HG03439 (cell line): ENCODE data around the gene PPL.

Source experiments
- ATAC-seq: cut with Tn5 transposase; IDR thresholded peaks from one replicate; pipeline ENCODE4 v1.9.1; 2021; ENCODE audit warnings: mild to moderate bottlenecking, moderate library complexity; ENCODE audit not compliant: unreplicated experiment

PPL gene

DNA sequence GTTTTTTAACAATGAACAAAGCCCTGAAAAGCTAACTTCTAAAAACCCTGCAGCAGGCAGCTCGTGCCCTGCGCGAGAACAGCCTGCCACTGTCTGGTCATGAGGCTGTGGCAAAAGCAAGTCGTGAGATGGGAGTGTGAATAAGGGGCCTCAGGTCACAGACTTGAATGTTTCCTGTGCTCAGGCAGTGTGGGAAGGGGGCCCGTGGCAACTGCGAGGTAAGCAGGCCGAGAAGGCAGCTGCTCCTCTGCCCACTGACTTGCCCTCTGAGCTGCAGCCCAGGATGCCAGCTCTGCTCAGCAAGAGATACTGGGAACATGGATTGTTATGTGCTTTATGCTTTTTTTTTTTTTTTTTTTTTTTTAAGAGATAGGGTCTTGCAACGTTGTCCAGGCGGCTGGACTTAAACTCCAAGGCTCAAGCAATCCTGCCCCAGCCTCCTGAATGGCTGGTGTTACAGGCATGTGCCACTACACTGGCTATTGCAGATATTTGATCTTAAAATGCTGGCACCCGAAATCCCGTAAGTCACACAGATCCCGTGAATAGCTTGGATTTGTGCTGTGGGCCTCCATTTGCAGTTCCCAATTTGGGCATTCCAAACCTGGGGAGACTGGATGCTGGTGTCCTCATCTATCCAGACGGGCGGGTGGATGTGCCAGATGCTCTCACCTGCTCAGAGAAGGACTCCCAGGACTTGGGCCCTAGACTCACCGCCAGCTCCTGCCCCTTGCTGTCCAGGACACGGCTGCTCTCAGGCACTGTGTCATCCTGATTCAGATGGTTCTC is 45.7 kb downstream of the PPL start:
- no peak for ATAC-seq

DNA sequence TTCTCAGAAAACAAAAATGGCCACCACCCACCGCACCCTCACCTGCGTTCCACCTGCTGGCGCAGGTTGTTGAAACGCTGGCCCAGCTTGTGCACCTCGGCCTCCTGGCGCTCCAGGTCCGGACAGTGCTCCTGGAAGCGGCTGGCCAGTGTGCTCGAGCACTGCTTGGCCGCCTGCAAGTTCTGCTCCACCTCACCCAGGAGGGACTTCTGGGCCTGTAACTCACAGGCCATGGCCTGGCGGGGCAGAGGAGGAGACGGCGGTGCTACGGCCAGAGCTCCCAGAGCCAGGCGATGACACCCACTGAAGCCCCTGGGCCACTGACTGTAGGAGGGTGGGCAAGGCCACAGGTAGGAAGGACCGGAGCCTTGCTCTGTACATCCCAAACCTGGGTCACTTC is 46.3 kb downstream of the PPL start:
- ATAC-seq = no peak

DNA sequence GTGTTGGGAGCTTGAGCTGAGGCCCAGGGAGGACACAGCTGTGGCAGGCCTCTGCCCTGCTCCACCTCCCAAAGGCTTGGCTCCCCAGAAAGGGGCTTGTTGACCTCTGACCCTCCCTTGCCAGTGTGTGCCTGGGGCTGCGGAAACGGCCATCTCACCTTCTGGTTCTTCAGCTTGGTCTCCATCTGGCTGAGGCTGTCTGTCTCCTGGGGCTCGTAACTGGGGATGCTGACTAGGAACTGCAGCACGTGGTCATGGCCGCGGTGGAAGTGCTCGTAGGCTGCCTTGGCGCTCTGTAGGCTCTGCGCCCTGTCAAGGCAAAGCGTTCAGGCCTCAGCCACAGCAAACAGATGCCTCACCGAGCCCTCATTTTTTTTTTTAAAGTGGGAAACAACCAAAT is 46.9 kb downstream of the PPL start:
- no peak for ATAC-seq

GRCh38 chr16:4888428-4889135 is 48.4 kb downstream of the PPL start:
- ATAC-seq = no peak

DNA sequence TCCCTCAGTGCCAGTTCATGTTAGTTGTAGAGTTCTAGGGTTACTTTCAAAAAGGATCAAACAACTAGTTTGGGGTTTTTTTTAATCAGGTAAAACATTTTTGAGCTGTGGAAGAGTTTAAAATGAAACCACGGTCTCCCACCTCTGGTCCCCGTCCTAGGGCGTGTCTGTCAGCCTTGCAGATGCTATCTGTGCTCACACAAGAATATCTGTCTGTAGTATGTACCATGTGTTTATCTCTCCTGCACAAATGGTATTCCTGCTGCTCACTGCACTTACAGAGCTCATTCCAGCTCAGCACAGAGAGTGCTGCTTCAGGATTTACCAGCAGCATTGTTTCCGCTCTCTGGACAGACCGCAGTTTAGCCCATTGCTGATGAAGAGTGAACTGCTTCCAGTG is 50.8 kb downstream of the PPL start:
- ATAC-seq = no peak

DNA sequence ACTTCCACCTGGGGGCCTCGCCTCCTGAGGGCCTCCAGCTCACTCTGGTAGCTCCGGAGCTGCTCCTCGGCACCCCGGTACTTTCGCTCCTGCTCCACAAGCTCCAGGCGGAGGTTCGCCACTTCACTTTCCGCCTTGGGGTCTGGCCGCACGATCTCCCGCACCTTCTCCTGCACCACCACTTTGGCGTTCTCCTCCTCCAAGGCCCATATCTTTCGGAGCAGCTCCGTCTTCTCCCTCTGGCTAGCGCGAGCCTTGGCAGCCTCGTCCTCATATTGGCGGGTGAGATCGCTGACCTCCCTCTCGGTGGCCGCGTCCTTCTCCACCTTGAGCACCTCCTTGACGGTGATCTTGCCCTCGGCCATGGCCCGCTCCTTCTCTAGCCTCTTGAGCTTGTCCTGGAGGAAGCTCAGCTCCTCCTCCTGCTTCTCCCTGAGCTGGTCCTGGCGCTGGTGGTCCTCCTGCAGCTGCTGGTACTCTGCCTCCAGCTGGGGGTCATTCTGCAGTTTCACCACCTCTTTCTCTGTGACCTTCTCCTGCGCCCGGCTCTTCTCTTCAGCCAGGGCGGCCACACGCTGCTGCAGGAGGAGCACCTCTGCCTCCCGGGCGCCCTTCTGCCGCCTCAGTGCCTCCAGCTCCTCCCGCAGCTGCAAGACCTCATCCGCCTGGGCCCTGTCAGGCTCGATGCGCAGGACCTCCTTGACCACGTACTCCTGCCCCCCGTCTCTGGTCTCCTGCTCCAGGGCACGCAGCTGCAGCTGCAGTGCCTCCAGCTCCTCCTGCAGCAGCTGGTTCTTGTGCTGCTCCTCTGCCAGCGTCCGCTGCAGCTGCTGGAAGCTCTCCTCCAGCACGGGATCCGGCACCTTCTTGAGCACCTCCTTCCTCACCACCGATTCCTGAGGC is 51.7 kb downstream of the PPL start:
- ATAC-seq = no peak

DNA sequence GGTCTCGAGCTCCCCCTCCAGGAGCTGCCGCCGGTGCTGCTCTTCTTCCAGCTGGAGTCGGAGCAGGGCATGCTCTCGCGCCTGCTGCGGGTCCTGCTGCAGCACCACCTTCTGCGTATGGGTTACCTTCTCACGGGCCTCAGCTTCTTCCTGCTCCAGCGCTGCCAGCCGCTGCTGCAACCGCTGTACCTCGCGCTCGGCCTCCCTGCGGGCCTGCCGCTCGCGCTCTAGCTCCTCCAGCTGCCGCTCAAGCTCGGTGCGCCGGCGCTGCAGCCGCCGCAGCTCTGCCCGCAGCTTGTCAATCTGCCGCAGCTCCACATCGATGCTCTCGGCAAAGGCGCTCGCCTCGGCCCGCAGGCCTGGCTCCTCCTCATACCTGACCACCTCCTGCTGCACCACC is 52.7 kb downstream of the PPL start:
- no peak for ATAC-seq

GRCh38 chr16:4883501-4883900 is 53.4 kb downstream of the PPL start:
- no peak for ATAC-seq

DNA sequence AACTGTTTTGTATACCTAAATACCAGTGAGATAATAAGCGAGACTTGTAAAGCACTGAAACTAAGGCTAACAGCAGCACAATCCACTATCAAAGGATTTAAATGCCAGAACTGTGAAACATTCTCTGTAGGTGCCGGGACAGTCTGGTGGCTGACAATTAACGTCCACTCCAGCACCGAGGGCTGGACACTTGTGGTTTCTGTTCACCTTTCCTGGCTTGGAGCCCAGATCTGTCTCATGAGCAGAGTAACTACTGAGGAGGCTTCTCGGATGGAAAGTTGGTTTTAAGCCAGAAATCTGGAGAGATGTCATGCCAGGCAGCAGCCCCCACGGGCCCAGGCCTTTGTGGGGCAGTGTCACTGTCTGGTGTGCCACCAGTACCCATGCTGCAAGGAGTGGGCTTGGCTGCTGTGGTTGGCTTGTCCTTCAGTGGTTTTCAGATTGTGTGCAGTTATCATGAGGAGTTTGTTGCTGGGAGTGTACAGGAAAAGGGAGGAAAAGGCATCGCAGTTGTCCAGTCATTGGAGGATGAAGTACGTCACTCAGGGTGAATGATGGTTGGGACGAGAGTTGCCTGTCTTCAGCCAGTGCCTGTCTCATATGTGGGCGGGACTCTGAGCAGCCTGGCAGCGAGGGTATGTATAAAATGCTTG is 54.2 kb downstream of the PPL start:
- ATAC-seq = no peak

GRCh38 chr16:4882000-4882632 is 54.8 kb downstream of the PPL start:
- ATAC-seq = no peak

- no peak for ATAC-seq
Observed at GRCh38 chr16:4880006-4880580, 56.9 kb downstream of the PPL start.

- ATAC-seq = no peak
Observed at GRCh38 chr16:4879049-4879448, 57.9 kb downstream of the PPL start.

DNA sequence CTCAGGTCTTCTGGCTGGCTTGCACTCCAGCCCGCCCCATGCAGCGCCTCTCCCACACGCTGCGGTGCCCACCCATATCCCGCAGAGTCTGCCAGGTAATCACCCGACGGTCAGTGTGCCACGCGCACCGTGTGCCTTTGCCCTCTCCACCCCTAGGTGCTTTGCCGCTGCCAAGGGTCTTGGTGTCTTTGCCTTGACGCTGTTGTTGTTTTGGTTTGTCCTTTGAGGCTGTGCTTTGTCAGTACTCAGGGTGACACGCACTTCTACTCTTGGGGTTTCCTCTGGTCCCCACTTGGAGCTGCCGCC is 59.6 kb downstream of the PPL start:
- no peak for ATAC-seq

DNA sequence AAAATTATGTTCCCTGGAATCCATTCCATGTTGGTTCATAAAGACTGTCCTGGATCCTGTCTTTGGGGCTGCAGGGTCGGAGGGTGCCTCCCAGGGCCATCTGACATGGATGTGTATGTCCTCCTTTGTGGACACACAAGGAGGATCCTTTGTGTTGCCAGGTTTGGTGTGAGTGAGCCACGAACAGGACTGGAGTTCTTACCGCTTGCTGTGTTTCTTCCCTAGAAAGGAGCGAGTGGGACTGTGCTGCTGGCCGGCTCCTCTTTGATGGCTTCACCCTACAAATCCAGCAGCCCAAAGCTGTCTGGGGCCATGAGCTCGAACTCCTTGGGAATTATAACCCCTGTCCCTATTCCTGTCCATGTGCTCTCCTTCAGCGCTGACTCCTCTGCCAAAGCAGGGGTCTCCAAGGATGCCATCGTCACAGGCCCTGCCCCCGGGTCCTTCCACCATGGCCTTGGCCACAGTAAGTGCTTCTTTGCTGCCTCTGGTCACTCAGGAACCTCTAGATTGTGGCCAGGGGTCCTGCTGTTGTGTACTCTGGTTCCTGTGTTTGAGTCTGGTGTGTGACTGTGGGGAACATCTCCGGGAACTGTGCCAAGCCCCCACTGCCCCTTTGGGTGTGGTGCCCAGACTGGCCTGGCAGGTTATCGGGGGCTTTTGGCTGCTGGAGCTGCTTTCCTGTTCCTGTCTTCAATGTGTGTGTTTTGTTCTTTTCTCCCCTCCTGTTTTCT is 60.1 kb downstream of the PPL start:
- no peak for ATAC-seq

DNA sequence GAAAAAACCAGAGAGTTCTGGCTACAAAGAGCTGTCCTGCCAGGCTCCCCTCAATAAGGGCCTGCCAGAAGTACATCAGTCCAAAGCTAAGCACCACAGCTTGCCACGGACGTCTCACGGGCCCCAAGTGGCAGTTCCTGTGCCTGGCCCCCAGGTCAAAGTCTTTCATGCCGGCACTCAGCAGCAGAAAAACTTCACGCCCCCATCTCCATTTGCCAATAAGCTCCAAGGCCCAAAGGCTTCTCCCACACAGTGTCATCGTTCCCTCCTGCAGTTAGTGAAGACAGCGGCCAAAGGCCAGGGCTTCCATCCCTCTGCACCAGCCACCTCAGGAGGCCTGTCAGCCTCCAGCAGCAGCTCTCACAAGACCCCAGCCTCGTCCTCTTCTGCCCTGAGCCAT is 62.3 kb downstream of the PPL start:
- ATAC-seq = no peak

- ATAC-seq = no peak
Observed at GRCh38 chr16:4873091-4873490, 63.9 kb downstream of the PPL start.

- ATAC-seq = no peak
Observed at GRCh38 chr16:4871071-4871470, 65.9 kb downstream of the PPL start.

DNA sequence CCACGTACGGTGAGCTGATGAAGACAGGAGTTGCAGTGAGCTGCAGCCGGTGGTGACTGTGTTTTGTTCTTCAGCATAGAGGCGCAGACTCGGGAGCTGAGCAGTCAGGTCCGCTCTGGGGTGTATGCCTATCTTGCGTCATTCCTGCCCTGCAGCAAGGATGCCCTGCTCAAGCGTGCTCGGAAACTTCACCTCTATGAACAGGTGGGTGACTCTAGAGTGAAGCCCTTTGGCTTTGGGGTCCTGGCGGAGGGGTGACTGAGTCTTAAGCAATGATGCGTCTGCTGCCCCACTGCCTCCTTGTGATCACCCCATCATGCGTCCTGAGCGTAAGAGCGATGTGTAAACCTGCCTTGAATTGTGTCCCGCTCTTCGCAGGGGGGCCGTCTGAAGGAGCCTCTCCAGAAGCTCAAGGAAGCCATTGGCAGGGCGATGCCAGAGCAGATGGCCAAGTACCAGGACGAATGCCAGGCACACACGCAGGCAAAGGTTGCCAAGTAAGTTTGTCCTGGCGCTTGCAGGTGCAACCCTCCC is 66.7 kb downstream of the PPL start:
- ATAC-seq = no peak

DNA sequence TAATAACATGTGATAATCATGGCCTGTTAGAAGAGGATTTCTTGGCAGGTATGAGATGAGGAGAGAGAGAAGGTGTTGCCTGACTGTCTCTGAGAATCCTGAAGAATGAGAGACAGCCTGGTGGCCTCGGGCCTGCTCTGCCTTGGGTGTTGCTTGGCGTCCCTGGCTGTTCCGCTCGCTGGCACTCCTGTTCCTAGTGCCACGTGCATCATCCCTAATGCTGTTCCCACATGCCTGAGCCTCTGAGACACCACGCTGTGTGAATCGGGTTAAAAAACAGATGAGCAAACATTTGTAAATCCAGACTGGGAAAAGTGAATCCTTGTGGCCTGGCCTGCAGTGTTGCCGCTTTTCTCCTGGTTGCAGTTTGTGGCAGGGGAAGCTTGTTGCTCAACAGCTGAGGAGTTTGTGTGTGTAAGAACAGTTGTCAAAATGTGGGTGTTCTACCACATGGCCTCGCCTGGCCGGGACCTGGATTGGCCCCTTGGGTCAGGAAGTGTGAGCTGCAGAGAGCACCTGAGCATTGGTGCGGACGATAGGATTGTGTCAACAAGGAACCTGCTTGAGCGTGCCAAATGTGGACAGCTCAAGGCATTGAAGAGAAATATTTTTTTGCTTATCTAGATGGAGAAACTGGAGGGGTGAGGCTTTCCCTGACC is 67.7 kb downstream of the PPL start:
- ATAC-seq = no peak
